ENCODE data around the gene COBL. TPM values are rescaled to one million over a fixed set of nuclear protein-coding genes. Genes with fewer than 3 reads are reported as not detected.

COBL gene
- total RNA-seq, 1 experiment from 2014 or later: 52.3 TPM

DNA sequence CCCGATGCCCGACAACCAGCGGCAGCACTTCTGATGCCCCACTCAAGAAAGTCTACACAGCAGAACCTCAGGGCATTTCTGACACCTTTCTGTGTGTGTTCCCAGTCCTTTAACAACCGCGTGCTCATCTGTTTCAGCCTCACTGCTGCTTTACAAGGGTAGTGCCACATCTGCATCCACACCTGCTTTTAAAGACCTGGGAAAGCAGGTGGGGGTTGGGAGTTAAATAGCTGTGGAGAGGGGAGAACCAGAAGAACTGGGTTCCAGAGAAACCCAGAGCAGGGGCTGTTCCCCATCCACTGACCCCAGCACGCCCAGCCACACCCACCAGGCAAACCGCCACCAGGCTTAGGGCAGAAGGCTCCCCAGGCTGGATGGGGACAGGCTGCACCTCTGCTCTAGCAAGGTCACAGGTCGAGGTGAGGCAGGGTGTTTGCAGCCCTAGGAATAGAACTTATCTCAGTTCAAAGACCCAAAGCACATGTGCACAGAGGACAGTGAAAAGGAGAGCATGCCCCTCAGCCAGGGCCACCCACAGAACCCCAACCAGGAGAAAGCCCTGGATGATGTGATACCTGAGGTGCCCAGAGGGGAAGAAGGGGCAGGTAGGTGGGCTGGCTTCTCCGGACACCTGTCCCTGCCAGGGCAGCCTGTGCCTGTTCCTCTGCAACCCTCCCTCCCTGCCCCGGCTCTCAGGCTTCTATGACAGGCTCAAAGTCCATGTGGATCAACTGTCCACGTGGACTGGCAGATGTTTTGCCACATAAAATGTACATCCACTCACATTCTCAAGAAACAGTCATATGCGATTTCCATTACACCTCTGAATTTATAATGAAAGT lies 51.3 kb downstream of the COBL start:
- no peak overlapping the region for H2BK20ac ChIP-seq (ENCODE audit: low read depth, low read length, poor library complexity, severe bottlenecking)
- H3K23me2 ChIP-seq (ENCODE audit: insufficient read length, low read depth, low read length, poor library complexity, severe bottlenecking): no peaks in the 10 kb centered on the region
- H4K5ac ChIP-seq (ENCODE audit: insufficient read length, low read depth, low read length): no peak overlapping the region
- Mint-ChIP-seq H3K4me1 (peaks cover 36 to 40% of the 10 kb centered on the region in 2 experiments), H3K27ac (no peak overlapping the region), H3K4me3 (no peak overlapping the region), H3K36me3 (ENCODE audit: insufficient read depth in 1 of 3, low read depth in 3 of 3) (no peaks in the 10 kb centered on the region), H3K9me3 (no peaks in the 10 kb centered on the region), H3K27me3 (ENCODE audit: low read depth) (no peaks in the 10 kb centered on the region)
- H3K14ac ChIP-seq (ENCODE audit: insufficient read depth, low read length): no peak overlapping the region; the same call in 1 of the 2 replicates
- no peak overlapping the region for H3K27ac ChIP-seq (ENCODE audit: insufficient read length, low read depth, low read length)
- H4K91ac ChIP-seq (ENCODE audit: insufficient read length, low read depth, low read length): no peak overlapping the region
- H2AFZ ChIP-seq (ENCODE audit: low read length): no peak overlapping the region
- no peak overlapping the region for H2BK120ac ChIP-seq (ENCODE audit: low read depth, low read length, poor library complexity, severe bottlenecking)
- H4K8ac ChIP-seq (replicated peaks; ENCODE audit: insufficient read length, low read depth, low read length): no peak overlapping the region
- H3K4me2 ChIP-seq (ENCODE audit: insufficient read depth, insufficient read length, low read length): no peak overlapping the region
- no peaks in the 10 kb centered on the region for H3K79me1 ChIP-seq (ENCODE audit: insufficient read depth, low read depth, low read length, poor library complexity, severe bottlenecking)
- no peak overlapping the region for H3K9ac ChIP-seq (ENCODE audit: extremely low read depth, insufficient read length, low read length)
- no peaks in the 10 kb centered on the region for H3K27me3 ChIP-seq (ENCODE audit: insufficient read depth, low read length)
- no peak overlapping the region for H3K56ac ChIP-seq (ENCODE audit: insufficient read length, low read depth, low read length)
- no peak overlapping the region for H2BK5ac ChIP-seq (ENCODE audit: insufficient read length, low read length)
- H3K79me2 ChIP-seq (ENCODE audit: insufficient read depth, low read length): no peaks in the 10 kb centered on the region
- no peak overlapping the region for H2AK5ac ChIP-seq (ENCODE audit: insufficient read length, low read length)
- no peak overlapping the region for H3K4ac ChIP-seq (ENCODE audit: low read depth, low read length)
- H4K20me1 ChIP-seq (ENCODE audit: control insufficient read depth, insufficient read depth, insufficient read length): no peaks in the 10 kb centered on the region
- no peaks in the 10 kb centered on the region for H3K9me3 ChIP-seq (ENCODE audit: control insufficient read depth, low read depth, low read length)
- no peak overlapping the region for H3T11ph ChIP-seq (ENCODE audit: low read length)
- no peak overlapping the region for H3K23ac ChIP-seq (ENCODE audit: insufficient read length, low read depth, low read length)
- no CpG with 5 or more reads among the region's 12 CpGs for WGBS (ENCODE audit: extremely low coverage, insufficient read length, low lambda C conversion rate)
- H3K18ac ChIP-seq (ENCODE audit: insufficient read length, low read depth, low read length): no peak overlapping the region
- no peak overlapping the region for H2BK15ac ChIP-seq (ENCODE audit: low read depth, low read length)
- H2BK12ac ChIP-seq (ENCODE audit: insufficient read length, low read depth, low read length): no peak overlapping the region
- no peaks in the 10 kb centered on the region for H3K4me1 ChIP-seq (ENCODE audit: insufficient read depth, low read length)
- TF ChIP-seq, protein P1, sequence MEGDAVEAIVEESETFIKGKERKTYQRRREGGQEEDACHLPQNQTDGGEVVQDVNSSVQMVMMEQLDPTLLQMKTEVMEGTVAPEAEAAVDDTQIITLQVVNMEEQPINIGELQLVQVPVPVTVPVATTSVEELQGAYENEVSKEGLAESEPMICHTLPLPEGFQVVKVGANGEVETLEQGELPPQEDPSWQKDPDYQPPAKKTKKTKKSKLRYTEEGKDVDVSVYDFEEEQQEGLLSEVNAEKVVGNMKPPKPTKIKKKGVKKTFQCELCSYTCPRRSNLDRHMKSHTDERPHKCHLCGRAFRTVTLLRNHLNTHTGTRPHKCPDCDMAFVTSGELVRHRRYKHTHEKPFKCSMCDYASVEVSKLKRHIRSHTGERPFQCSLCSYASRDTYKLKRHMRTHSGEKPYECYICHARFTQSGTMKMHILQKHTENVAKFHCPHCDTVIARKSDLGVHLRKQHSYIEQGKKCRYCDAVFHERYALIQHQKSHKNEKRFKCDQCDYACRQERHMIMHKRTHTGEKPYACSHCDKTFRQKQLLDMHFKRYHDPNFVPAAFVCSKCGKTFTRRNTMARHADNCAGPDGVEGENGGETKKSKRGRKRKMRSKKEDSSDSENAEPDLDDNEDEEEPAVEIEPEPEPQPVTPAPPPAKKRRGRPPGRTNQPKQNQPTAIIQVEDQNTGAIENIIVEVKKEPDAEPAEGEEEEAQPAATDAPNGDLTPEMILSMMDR (conservative IDR thresholded peaks at IDR 0.05): no peak
- no peak for DNase-seq

Measured in H9 (cell line).